K562 (cell line): ENCODE measurements around the gene RUNX1. TPM values are rescaled to one million over a fixed set of nuclear protein-coding genes. Genes with fewer than 3 reads are reported as not detected.
A peak's percentile ranks its signal among the peaks of the same experiment; 100 is the strongest.

Experiments
- CEBPZ ChIP-seq: fragments of 150-350 bp; IDR thresholded peaks from 2 replicates; pipeline ENCODE4 v1.6.1; 2014; ENCODE audit warnings: low read depth, mild to moderate bottlenecking, low read length, borderline replicate concordance
- GABPA ChIP-seq: fragments of 200-800 bp; sonication (Bioruptor generic); conservative IDR thresholded peaks from 2 replicates; pipeline ENCODE4 v1.6.1; 2016; ENCODE audit warnings: low read depth, missing genetic modification characterization, missing compliant biosample characterization
- GATAD2A ChIP-seq: fragments of 450-650 bp; IDR thresholded peaks from 2 replicates; pipeline ENCODE4 v1.6.1; 2017
- MGA ChIP-seq: fragments of 450-650 bp; IDR thresholded peaks from 2 replicates; pipeline ENCODE4 v1.6.1; 2016; ENCODE audit warnings: mild to moderate bottlenecking, moderate library complexity
- PTTG1 ChIP-seq: fragments of 450-650 bp; IDR thresholded peaks from 2 replicates; pipeline ENCODE4 v1.6.1; 2016; ENCODE audit warnings: low read depth, mild to moderate bottlenecking, missing genetic modification characterization, missing compliant biosample characterization
- polyA plus RNA-seq, 8 experiments: library from polyadenylated mRNA; depleted of rRNA in 4 of 8; stranded (reverse) in 5 of 8; unstranded in 3 of 8; fragments of >200 nt; fragmentation: Nextera tagmentation in 2 of 8; fragmentation: Illumina TruSeq in 1 of 8; extraction: Ambion mirVana in 2 of 8; extraction: Trizol in 1 of 8; gene quantifications; 2 replicates each; pipeline versions ENCODE4 v1.2.1 to v1.2.3, GENCODE V29; 2011 to 2014; ENCODE audit warnings: inconsistent platforms in 1 of 8, missing spikeins in 1 of 8
- total RNA-seq, 7 experiments: library from RNA; depleted of rRNA in 6 of 7; stranded (reverse); fragments of >200 nt in 6 of 7; fragmentation: Illumina TruSeq in 2 of 7; extraction: Trizol in 2 of 7; gene quantifications; 2 replicates each; pipeline versions ENCODE4 v1.2.1 to v1.2.3, GENCODE V29; 2011 to 2021; ENCODE audit warnings: low replicate concordance in 1 of 7
- TF ChIP-seq, protein P1 (sequence below): sonication (generic); formaldehyde crosslinking; IDR thresholded peaks from 2 replicates; pipeline ENCODE4 v1.4.0; 2020; ENCODE audit warnings: mild to moderate bottlenecking, missing genetic modification reagents
- TF ChIP-seq, protein P2 (sequence below): fragments of 450-650 bp; formaldehyde crosslinking; IDR thresholded peaks from 2 replicates; pipeline ENCODE4 v1.4.0; 2020; ENCODE audit warnings: mild to moderate bottlenecking, mixed read lengths

Gene RUNX1
- total and polyA plus RNA-seq, 9 of the 15 experiments (the other 6 are each of a cell fraction or from before 2014, with no cell fraction given), result 2.2 to 68.6 (median 17.8) TPM

DNA sequence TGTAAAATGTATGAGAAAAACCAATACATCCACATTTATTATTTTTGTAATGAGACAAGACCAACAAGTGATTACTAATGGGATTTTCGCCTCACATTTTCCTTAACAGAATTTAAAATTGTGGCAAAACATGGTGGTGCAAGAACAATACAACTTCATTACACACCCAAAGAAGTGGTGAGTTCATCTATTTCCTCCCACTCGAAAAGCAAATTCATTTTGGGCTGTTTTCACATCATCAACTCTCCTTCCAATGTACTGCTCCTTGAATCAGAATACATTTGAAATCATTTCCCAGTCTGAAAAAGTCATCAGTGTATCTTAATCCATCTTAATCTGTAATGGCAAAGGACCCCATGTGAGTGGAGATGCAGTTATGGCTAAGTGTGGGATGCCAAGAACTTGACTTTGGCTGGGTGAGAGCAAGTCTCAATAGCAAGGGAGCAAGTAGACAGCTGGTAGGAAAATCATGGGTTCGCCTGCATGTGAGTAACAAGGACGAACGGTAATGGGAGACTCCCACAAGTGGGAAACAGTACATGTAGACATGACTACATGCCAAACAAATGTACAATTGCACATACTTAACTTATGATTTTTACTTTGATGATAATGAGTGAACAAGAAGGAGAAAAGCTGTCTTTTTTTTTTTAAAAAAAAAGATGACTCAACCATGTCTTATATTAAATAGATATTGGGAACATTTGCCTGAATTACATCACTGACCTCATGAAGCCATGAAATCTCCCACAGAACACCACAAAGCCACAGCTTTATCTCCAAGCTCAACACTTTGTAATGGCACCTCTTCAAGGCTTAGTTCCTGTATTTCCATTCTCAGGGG, 46.0 kb downstream of the RUNX1 start (continued):
- TF ChIP-seq, protein P1, sequence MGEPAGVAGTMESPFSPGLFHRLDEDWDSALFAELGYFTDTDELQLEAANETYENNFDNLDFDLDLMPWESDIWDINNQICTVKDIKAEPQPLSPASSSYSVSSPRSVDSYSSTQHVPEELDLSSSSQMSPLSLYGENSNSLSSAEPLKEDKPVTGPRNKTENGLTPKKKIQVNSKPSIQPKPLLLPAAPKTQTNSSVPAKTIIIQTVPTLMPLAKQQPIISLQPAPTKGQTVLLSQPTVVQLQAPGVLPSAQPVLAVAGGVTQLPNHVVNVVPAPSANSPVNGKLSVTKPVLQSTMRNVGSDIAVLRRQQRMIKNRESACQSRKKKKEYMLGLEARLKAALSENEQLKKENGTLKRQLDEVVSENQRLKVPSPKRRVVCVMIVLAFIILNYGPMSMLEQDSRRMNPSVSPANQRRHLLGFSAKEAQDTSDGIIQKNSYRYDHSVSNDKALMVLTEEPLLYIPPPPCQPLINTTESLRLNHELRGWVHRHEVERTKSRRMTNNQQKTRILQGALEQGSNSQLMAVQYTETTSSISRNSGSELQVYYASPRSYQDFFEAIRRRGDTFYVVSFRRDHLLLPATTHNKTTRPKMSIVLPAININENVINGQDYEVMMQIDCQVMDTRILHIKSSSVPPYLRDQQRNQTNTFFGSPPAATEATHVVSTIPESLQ (CRISPR knock-in tag), result no peak
- TF ChIP-seq MGA (no peak; the same call in 1 of the 2 replicates), PTTG1 (tag) (no peak), CEBPZ (no peak), GABPA (0 out of 2 replicates have a peak, but pooled peaks have one; percentile 35), GATAD2A (no peak)
- TF ChIP-seq, protein P2, sequence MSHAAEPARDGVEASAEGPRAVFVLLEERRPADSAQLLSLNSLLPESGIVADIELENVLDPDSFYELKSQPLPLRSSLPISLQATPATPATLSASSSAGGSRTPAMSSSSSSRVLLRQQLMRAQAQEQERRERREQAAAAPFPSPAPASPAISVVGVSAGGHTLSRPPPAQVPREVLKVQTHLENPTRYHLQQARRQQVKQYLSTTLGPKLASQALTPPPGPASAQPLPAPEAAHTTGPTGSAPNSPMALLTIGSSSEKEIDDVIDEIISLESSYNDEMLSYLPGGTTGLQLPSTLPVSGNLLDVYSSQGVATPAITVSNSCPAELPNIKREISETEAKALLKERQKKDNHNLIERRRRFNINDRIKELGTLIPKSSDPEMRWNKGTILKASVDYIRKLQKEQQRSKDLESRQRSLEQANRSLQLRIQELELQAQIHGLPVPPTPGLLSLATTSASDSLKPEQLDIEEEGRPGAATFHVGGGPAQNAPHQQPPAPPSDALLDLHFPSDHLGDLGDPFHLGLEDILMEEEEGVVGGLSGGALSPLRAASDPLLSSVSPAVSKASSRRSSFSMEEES (CRISPR knock-in tag), result no peak
